ENCODE measurements around the gene PSMD12. TPM values are rescaled to one million over a fixed set of nuclear protein-coding genes. Genes with fewer than 3 reads are reported as not detected.
"Not testable (repeated sequence)": the region's sequence is repeated elsewhere in the genome, so short reads cannot be mapped to it uniquely, and the experiment has no call there.

Gene PSMD12
- total and polyA plus RNA-seq, 2 donors from 2014 or later = 26.0 to 46.0 TPM

DNA sequence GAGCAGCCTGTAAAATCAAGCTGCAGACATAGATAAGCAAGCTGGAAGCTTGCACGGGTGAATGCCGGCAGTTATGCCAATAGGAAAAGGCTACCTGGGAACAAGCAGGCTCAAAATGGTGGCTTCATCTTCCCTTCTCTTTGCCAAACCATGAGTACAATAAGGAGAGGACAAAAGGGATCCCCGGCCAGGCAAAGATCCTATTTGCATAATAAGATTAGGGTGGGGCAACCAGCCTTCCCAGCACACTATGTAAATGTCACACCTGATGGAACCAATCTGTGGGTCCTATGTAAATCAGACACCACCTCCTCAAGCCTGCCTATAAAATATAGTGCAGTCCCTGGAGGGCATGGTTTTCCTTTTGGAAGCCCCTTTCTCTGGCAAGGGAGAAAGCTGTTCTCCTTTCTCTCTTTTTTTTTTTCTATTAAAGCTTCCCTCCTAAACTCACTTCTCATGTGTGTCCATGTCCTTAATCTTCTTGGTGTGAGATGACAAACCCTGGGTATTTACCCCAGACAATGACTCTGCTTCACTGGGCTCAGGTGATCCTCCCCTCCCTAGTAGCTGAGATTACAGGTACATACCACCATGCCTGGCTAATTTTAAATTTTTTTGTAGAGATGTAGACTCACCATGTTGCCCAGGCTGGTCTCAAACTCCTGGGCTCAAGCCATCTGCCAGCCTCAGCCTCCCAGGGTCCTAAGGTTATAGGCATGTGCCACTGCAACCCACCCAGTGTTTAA, 44.2 kb downstream of the PSMD12 start:
- TF ChIP-seq CTCF (IDR thresholded peaks at IDR 0.05; ENCODE audit: borderline replicate concordance, extremely low read depth, insufficient read depth) = no peak
- Histone ChIP-seq H3K36me3 (ENCODE audit: control insufficient read depth in 2 of 3, insufficient read depth in 3 of 3, low read length in 3 of 3) (no peaks in the 10 kb centered on the region), H3K9me3 (ENCODE audit: control insufficient read depth in 2 of 3, insufficient read depth in 1 of 3, low read length in 3 of 3) (no peaks in the 10 kb centered on the region), H3K4me3 (ENCODE audit: low read length in 3 of 3) (no peak overlapping the region), H3K27ac (ENCODE audit: low read depth in 2 of 2, low read length in 2 of 2) (no peak overlapping the region), H3K4me1 (ENCODE audit: control insufficient read depth in 2 of 3, insufficient read depth in 2 of 3, low read depth in 1 of 3, low read length in 3 of 3) (no peaks in the 10 kb centered on the region), H3K9ac (ENCODE audit: low read length in 3 of 3) (no peak overlapping the region), H3K27me3 (ENCODE audit: control insufficient read depth, insufficient read depth, low read length) (no peaks in the 10 kb centered on the region)
- intact Hi-C loops (cut with DNase I) = no loop called here
- DNase-seq (peak in 2 of 5 donors; percentile 52 to 54), FAIRE-seq (no peak)

GRCh38 chr17:67321486-67321885, 44.9 kb downstream of the PSMD12 start:
- H3K4me3 ChIP-seq (ENCODE audit: low read length in 3 of 3); H3K36me3 ChIP-seq (ENCODE audit: control insufficient read depth in 2 of 3, insufficient read depth in 3 of 3, low read length in 3 of 3); H3K9me3 ChIP-seq (ENCODE audit: control insufficient read depth in 2 of 3, insufficient read depth in 1 of 3, low read length in 3 of 3); H3K27ac ChIP-seq (ENCODE audit: low read depth in 2 of 2, low read length in 2 of 2); H3K9ac ChIP-seq (ENCODE audit: low read length in 3 of 3); H3K4me1 ChIP-seq (ENCODE audit: control insufficient read depth in 2 of 3, insufficient read depth in 2 of 3, low read depth in 1 of 3, low read length in 3 of 3); H3K27me3 ChIP-seq (ENCODE audit: control insufficient read depth, insufficient read depth, low read length); FAIRE-seq; intact Hi-C loops (cut with DNase I); DNase-seq: not testable (repeated sequence)

GRCh38 chr17:67316781-67317180, 49.6 kb downstream of the PSMD12 start:
- no peak for TF ChIP-seq CTCF (IDR thresholded peaks at IDR 0.05; ENCODE audit: borderline replicate concordance, extremely low read depth, insufficient read depth)
- FAIRE-seq (no peak), DNase-seq (no peak)
- Histone ChIP-seq H3K9me3 (ENCODE audit: control insufficient read depth in 2 of 3, insufficient read depth in 1 of 3, low read length in 3 of 3) (no peaks in the 10 kb centered on the region), H3K4me3 (ENCODE audit: low read length in 3 of 3) (no peak overlapping the region), H3K9ac (ENCODE audit: low read length in 3 of 3) (no peak overlapping the region), H3K27ac (ENCODE audit: low read depth in 2 of 2, low read length in 2 of 2) (no peak overlapping the region), H3K27me3 (ENCODE audit: control insufficient read depth, insufficient read depth, low read length) (no peaks in the 10 kb centered on the region), H3K4me1 (ENCODE audit: control insufficient read depth in 2 of 3, insufficient read depth in 2 of 3, low read depth in 1 of 3, low read length in 3 of 3) (no peaks in the 10 kb centered on the region), H3K36me3 (ENCODE audit: control insufficient read depth in 2 of 3, insufficient read depth in 3 of 3, low read length in 3 of 3) (no peaks in the 10 kb centered on the region)
- intact Hi-C loops (cut with DNase I) = no loop called here

DNA sequence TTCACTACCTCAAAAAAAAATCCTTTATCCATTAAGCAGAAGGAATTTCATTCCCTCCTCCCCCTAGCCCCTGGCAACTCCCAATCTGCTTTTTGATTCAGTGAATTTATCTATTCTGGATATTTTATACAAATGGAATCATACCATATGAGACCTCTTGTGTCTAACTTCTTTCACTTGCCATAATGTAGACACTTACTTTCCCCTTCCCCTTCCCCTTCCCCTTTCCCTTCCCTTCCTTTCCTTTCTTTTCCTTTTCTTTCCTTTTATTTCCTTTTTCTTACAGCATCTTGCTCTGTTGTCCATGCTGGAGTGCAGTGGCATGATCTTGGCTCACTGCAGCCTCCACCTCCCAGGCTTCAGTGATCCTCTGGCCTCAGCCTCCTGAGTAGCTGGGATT, 50.5 kb downstream of the PSMD12 start:
- FAIRE-seq = no peak

More for the DNA sequence above, 50.5 kb downstream of the PSMD12 start:
- no peak overlapping the region for H3K9ac ChIP-seq (ENCODE audit: low read length in 3 of 3)
- no peaks in the 10 kb centered on the region for H3K9me3 ChIP-seq (ENCODE audit: control insufficient read depth in 2 of 3, insufficient read depth in 1 of 3, low read length in 3 of 3)
- H3K4me1 ChIP-seq (ENCODE audit: control insufficient read depth in 2 of 3, insufficient read depth in 2 of 3, low read depth in 1 of 3, low read length in 3 of 3) = no peaks in the 10 kb centered on the region
- no peak overlapping the region for H3K27ac ChIP-seq (ENCODE audit: low read depth in 2 of 2, low read length in 2 of 2)
- TF ChIP-seq CTCF (IDR thresholded peaks at IDR 0.05; ENCODE audit: borderline replicate concordance, extremely low read depth, insufficient read depth) = no peak
- H3K4me3 ChIP-seq (ENCODE audit: low read length in 3 of 3) = no peak overlapping the region
- no peaks in the 10 kb centered on the region for H3K36me3 ChIP-seq (ENCODE audit: control insufficient read depth in 2 of 3, insufficient read depth in 3 of 3, low read length in 3 of 3)
- intact Hi-C loops (cut with DNase I) = no loop called here
- DNase-seq = no peak
- H3K27me3 ChIP-seq (ENCODE audit: control insufficient read depth, insufficient read depth, low read length) = no peaks in the 10 kb centered on the region
